SW480 (cell line): ENCODE data around the gene PDGFC.

ENCODE experiments used
- DNase-seq: peaks from one replicate; pipeline ENCODE4 v3.0.0-alpha.2; 2016; ENCODE audit warnings: low spot score

The PDGFC gene

DNA sequence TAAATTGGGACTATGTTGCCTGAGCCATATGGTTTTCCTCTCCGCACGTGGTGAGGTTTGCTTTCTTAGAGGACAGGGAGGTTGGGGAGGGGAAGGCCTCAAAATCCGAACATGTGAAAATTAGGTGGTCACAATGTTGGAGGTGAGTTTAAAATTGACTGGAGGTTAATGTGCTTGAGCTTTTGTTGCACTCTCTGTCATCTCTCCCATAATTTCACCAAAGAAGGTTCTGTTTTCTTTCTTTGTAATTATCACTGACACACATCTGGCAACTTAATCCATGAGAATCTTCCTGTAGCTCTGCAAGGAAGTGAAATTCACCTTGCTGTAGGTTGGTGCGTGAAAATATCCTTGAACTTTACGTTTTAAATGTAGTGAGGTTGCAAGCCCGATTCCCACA, 225.5 kb downstream of the PDGFC start:
- no peak for DNase-seq

DNA sequence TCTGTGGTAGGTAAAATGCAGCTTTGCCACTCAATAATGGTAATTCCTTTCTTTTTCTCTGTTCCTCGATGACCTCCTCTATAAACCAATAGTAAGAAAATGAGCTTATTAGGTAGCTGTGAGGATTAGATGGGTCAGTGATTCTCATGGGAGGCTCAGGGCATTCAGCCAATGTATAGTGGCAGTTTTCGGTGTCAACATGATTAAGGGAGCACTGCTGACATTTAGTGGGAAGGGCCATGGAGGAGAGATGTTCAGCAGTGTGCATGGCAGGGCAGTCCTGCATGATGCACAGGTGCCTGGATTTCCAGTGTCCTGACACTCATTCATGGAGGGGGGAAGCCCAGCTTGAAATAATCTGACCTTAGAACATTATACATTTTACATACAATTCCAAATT, 232.8 kb downstream of the PDGFC start:
- DNase-seq = no peak

DNA sequence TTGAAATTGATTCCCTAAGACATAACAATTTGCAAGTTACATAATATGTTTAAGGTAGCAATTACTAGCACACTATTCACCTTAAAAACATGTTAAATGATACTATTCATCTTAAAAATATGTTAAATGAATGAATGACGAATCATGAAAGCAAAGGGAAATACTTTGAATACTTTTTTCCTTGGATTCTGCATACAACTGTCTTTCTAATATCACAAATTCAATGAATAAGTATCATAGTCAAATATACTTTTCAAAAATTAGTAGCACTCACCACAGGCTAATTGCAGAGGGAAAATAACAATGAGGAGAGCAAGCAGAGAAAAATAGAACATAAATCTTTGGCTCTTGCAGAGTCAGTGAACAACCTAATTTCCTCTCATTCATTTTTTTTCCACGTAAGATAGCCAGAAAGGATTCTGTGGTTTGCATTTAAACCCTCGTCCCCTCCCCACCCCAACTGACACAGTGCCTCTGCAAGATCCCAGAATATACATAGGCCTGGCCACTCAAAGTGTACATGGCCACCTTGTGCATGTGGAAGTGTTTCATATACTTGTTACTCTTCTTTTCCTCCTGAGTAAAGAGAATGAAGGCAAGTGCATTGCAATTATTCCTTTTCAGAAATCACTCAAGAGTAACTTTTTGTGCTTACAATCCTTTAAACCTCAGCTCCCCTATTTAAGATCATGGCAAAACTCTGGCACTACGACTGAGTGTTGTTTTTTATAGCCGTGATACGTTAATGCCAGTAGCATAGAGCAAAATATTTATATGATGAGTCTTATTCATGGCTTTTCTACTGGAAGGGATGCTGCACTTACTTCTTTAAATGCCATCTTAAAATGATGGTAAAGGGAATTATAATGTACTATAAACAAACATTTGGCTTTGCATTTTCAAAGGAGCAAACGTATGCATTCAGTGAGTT, 236.4 kb downstream of the PDGFC start:
- no peak for DNase-seq

GRCh38 chr4:156733582-156733981, 238.0 kb downstream of the PDGFC start:
- DNase-seq = no peak

DNA sequence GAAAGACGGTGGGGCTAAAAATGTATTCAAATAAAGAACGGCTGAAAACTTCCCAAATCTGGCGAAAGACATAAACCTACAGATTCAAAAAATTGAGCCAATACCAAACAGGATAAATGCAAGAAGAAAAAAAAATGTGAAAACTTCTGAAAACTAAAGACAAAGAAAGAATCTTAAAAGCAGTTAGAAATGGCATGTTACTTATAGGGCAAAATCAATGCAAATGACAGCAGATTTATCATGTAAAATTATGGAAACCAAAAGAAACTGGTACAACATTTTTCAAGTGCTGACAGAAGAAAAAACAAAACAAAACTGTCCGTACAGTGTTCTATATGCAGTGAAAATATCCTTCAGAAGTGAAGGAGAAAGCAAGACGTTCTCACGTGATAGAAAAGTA, 239.0 kb downstream of the PDGFC start:
- DNase-seq = peak; percentile 6

GRCh38 chr4:156729416-156729815, 242.2 kb downstream of the PDGFC start:
- DNase-seq = no peak

DNA sequence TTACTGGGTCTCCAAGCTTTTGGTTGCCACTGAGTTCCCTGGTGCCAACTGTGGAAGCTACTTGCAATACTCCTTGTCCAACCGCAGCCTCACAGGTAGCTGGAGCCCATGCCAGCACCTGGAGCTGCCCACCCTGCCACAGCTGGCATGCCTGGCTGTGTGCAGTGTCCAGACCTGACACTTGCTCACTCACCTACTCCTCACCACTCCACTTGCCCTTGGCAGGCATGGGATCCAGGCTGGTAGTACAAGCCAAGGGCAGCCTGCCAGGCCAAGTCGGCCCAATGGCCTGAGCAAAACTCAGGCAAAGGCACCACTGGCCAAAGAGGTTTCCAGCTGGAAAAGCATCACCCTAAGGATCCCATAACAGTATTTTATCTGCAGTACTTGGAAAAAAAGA, 246.3 kb downstream of the PDGFC start:
- no peak for DNase-seq

- DNase-seq = no peak
Measured at GRCh38 chr4:156723951-156724668, 247.5 kb downstream of the PDGFC start.

GRCh38 chr4:156718226-156718625, 253.4 kb downstream of the PDGFC start:
- DNase-seq = no peak

GRCh38 chr4:156711193-156711590, 260.4 kb downstream of the PDGFC start:
- DNase-seq = no peak
